Stimulated activated CD8-positive, alpha-beta memory T cell treated with anti-CD3 and anti-CD28 coated beads, Interleukin-12 subunit alpha, Interleukin-12 subunit beta, amount 100 ng/mL, for 24 hours (primary cell): ENCODE measurements around the gene KCNQ5.
"Not testable (repeated sequence)": the region's sequence is repeated elsewhere in the genome, so short reads cannot be mapped to it uniquely, and the experiment has no call there.

Source experiments
- DNase-seq: peaks from one replicate; pipeline ENCODE4 v3.0.0-alpha.2; 2020; ENCODE audit errors: extremely low read depth

Gene KCNQ5

GRCh38 chr6:72841195-72841594 is 219.3 kb downstream of the KCNQ5 start:
- no peak for DNase-seq

DNA sequence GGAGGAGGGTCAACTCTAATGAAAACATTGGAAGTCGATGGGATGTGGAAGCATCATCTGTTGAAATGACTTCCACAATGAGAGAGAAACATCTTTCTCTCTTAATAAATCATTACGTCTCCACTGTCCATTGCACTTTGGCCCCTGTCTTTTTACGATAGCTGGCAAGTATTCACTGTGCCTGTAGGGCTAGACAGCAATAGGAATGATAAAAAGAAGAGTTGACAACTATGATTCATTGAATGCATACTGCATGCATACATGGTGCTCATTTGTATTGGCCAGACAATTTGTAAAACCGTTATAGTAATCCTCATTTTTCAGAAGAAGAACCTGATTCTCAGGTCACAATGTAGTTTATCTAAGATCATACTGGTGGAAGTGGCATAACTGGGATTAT is 220.3 kb downstream of the KCNQ5 start:
- DNase-seq = no peak

- DNase-seq = no peak
Measured at GRCh38 chr6:72844614-72845013, 222.8 kb downstream of the KCNQ5 start.

- no peak for DNase-seq
Measured at GRCh38 chr6:72849346-72849745, 227.5 kb downstream of the KCNQ5 start.

DNA sequence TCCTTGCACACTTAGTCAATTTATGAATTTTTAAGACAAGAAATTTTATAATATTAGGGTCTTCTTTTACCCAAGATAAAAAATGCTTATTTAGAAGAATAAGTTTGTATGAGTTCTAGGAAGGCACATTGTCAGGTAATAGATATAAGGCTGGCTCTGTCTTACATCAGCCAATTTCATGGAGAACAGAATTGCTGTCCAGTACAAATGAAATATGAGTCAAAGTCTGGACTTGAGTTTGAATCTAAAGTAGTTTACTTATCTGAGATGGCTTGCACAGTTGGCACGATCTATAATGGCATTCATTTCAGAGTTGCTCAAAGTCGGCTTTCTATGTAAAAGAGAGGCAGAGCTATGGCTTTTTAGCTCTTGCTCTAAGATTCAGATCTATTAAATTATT is 228.2 kb downstream of the KCNQ5 start:
- DNase-seq = no peak

- DNase-seq = no peak
Measured at GRCh38 chr6:72850469-72850868, 228.6 kb downstream of the KCNQ5 start.

DNA sequence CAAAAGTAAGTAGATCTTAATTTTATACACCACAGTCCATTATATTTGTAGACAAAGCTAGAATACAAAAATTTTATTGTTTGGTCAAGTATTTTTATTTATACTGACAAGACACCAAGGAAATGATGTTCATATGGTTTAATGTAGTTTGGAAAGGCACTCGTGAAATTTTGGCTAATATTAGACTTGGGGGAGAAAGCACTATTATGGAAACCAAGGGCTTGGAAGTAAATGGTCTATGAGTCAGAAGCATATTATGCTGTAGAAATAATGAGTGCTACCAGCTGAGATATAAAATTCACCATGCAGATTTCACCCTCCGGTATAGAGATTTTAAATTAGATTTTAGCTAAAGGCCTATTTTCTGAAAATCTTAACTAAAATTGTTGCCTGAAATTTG is 233.6 kb downstream of the KCNQ5 start:
- no peak for DNase-seq

DNA sequence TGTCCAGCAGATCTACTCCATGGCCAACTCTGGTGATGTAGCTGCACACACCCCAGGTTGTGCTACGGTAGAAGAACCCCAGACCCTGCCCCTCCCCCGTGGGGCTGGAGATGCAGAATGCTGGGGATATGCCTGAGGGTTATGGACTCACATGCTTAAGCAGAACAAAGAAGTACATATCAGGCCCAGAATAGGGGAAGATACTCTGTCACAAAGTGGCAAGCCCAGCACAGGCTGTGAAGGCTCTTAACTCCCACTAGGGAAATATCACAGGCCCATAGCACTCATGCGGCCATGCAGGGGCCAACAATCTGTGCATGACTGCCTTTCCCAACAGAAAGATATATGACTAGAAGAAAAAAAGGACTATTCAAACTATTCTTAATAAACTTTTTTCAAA is 234.9 kb downstream of the KCNQ5 start:
- no peak for DNase-seq

GRCh38 chr6:72857791-72858585 is 236.1 kb downstream of the KCNQ5 start:
- DNase-seq = no peak

GRCh38 chr6:72861059-72861458 is 239.2 kb downstream of the KCNQ5 start:
- no peak for DNase-seq

GRCh38 chr6:72861935-72862432 is 240.1 kb downstream of the KCNQ5 start:
- no peak for DNase-seq

GRCh38 chr6:72863131-72863530 is 241.3 kb downstream of the KCNQ5 start:
- DNase-seq = no peak

DNA sequence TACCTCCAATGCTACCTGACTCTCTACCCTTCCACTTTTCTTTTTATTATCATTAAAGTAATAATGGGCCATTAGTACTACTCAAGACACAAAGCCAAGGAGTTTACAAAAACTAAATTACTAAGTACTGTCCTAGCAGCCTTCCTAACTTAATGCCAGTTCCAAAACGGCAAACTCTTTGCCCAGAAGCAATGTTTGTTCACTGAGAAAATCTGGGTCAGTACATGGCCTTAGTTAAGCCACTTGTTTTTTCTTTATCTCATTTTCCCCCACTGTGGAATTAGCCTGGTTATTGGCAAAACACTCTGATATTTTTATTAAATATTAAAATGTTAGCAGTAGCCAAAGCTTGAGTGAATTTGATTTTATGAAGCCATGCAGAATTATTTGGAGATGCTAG is 242.4 kb downstream of the KCNQ5 start:
- no peak for DNase-seq

DNA sequence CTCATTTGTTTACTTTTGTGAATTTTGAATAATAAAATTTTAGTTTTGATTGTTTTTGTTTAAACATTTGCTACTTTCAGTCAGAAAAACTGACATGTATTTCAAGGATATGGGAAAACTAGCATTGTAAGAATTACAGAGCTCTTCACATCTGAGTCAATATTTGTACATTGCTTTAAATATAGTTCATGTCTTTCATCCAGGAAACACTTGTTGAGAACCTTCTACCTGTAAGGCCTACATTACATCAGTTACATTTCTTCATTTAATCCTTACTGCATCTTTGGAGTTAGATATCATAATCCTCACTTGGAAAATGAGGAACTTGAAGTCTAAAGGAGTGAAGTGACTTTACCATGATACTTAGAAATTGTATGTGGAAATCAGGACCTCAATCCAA is 242.9 kb downstream of the KCNQ5 start:
- no peak for DNase-seq

- DNase-seq = no peak
Measured at GRCh38 chr6:72865467-72865866, 243.6 kb downstream of the KCNQ5 start.

DNA sequence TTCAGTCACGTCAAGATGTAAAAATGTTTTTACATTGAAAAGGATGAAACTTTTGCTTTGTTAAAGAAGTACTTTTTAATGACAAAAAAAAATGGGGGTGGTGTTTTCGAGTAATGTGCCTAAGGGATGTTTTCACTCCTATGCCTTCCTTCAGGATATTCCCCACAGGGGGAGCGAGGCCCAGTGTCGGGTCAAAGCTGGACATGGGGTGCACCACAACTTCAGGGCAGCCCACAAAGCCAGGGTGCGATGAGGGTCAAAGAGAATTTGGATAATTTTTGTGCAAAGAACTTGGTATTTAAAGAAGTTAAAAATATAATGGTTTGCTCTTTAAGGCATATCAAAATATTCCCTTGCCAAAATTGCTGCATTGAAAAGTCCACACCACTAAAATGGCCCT is 247.8 kb downstream of the KCNQ5 start:
- DNase-seq = no peak

DNA sequence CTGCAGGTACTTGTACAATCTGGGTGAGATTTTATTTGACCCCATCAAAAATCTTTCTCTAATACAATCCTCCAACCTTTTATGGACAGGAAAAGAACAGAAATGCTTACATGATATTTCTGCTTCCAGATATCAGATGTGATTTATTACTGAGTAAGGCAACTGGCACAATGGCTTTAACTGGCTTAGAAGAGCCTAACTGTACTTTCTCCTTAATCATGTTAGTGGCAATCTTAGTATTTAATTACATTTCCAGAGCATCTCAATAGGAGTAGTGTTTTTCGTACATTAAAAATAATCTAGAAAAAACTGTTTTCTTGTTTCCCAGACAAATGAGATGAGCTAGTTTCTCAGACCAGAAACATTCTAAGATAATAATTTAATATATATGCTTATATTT is 251.6 kb downstream of the KCNQ5 start:
- no peak for DNase-seq

DNA sequence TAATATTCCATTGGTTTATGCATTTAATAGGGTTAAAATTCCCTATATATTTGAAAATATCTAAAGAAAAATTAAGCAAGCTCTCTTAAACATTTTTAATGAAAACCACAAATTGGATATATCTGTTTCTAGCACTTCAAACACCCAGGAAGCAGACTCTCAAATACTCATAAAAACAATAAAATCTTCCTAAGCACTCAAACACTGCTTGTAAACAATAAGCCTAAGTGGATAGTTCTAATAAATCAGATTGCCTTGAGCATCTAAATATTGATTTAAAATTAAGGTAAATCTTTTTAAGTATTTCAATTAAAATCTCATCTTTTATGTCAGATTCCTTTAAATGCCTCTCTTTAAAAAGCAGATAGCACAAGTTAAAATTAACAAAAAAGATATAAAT is 254.4 kb downstream of the KCNQ5 start:
- no peak for DNase-seq

DNA sequence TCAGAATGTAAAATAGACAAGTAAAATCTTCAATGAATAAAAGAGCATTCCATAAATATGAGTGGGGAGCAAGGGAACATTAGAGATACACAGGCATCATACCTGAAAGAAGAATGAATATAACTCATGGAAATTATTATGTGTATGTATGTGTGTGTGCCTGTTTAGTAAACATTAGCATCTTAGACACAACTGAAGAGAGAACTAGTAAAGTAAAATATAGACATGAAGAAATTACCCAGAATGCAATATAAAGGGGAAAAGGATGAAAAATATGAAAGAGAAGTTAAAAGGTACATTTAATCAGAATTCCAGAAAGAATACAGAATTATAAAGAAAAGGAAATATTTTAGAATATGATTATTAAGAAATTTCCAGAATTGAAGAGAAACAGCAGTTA is 264.3 kb downstream of the KCNQ5 start:
- DNase-seq = no peak

DNA sequence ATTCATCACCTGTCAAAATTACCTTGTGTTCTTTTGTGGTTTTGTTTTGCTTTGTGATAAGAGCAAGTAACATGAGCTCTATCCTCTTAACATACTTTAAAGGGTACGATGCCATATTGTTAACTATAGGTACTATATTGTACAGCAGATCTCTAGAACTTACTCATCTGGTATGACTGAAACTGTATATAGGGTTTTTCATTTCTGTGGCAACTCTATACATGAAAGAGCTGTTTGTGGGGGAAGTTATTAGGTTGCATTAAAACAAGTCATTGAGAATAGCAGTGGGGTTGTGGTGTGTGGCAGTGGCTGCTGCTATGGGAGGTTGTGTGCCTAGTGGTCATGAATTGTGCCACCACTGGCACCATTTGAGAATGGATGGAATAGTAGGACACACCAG is 268.4 kb downstream of the KCNQ5 start:
- no peak for DNase-seq

GRCh38 chr6:72890671-72891070 is 268.8 kb downstream of the KCNQ5 start:
- DNase-seq = no peak

DNA sequence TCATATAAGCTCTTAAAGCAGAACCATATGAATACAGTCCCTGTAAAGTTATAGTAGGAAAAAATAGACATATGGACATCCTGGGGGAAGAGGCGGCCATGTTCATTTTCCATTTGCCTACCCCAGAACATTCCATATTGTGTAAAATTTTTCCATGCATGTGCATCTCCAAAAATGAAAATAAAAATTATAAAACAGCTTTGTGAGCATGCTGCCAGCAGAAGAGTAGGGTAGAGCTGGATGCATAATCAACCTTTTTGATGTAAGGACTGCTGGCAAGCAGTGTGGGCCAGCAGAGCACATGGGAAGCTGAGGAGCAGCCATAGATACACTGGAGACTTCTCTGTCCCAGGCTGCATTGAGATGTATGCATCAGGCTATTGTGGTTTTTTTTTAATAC is 271.0 kb downstream of the KCNQ5 start:
- no peak for DNase-seq

- DNase-seq = no peak
Measured at GRCh38 chr6:72894091-72894490, 272.2 kb downstream of the KCNQ5 start.

DNA sequence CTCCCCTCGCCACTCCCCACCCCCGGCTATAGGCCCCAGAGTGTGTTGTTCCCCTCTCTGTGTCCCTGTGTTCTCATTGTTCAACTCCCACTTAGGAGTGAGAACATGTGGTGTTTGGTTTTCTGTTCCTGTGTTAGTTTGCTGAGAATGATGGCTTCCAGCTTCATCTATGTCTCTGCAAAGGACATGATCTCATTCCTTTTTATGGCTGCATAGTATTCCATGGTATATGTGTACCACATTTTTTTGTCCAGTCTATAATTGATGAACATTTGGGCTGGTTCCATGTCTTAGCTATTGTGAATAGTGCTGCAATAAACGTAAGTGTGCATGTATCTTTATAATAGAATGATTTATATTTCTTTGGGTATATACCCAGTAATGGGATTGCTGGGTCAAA is 276.4 kb downstream of the KCNQ5 start:
- not testable (repeated sequence) for DNase-seq
